HG03354 (cell line): ENCODE results near the gene KCNK3.
"Not testable (repeated sequence)": the region's sequence is repeated elsewhere in the genome, so short reads cannot be mapped to it uniquely, and the experiment has no call there.

Source experiments
- ATAC-seq: cut with Tn5 transposase; IDR thresholded peaks from one replicate; pipeline ENCODE4 v1.9.1; 2021; ENCODE audit warnings: mild to moderate bottlenecking; ENCODE audit not compliant: unreplicated experiment, poor library complexity, severe bottlenecking

The KCNK3 gene

GRCh38 chr2:26660363-26660962 is 32.1 kb upstream of the KCNK3 start:
- ATAC-seq = no peak

DNA sequence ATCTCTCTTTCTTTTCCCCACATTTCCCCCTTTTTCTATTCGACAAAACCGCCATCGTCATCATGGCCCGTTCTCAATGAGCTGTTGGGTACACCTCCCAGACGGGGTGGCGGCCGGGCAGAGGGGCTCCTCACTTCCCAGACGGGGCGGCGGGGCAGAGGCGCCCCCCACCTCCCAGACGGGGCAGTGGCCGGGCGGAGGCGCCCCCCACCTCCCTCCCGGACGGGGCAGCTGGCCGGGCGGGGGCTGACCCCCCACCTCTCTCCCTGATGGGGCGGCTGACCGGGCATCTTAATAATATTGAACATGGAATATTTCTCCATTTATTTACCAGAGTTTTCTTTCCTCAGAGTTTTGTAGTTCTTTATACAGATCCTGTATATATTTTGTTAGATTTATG is 27.2 kb upstream of the KCNK3 start:
- not testable (repeated sequence) for ATAC-seq

DNA sequence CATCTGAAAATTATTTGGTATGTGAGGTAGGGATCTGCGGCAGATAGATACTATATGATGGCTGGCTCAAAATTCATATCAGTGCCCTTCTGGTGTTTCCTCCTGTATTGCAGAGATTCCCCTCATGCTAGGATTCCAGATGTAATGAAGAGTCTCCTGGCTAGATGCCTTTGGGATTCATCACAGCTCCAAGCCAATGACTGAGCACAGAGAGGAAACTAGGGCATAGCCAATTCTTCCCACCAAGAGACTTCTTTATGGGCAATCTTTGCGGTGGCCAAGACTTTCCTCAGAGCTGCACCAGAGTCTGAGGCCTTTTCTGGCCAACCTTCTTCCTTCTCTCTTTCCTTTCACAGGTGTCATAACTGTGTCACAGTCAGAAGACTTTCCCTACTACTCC is 25.9 kb upstream of the KCNK3 start:
- ATAC-seq = no peak

GRCh38 chr2:26668041-26668440 is 24.5 kb upstream of the KCNK3 start:
- no peak for ATAC-seq

DNA sequence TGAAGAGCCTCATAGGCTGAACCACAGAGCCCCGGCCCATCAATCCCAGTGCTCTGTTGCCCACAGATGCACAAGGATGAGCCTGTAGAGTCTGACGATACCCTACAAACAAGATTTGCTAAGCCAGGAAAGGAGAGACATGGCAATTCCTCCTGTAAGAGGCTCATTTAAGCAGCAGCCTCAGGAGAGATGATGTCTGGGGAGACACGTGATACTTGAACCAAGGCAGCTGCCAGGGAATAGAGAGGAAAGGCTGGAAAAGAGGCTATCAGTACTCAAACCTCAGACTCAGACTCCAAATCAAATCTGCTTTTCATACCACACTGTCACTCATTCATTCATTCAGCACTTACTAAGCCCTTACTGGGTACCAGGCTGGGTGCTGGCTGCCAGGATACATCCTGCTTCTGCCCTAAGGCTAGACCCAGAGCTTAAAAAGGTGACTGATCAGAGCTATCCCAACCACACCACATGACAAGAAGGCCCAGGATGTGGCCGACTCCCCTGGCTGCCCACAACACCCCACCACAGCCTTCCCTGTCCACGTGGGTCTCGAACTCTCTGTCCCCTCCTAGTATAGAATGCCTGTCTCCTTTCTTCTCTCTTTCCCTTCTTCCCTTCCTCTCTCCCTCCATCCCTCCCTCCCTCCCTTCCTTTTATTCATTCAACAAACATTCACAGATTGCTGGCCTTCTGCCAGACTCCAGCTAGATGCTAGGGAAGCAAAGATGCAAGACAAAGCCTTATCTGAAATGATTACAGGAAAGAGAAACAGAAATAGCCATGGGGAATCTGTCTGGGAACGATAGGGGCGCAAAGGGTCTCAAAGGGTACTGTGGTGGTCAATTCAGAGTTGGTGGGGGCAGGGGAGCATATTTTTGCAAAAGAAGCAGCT is 23.4 kb upstream of the KCNK3 start:
- no peak for ATAC-seq

DNA sequence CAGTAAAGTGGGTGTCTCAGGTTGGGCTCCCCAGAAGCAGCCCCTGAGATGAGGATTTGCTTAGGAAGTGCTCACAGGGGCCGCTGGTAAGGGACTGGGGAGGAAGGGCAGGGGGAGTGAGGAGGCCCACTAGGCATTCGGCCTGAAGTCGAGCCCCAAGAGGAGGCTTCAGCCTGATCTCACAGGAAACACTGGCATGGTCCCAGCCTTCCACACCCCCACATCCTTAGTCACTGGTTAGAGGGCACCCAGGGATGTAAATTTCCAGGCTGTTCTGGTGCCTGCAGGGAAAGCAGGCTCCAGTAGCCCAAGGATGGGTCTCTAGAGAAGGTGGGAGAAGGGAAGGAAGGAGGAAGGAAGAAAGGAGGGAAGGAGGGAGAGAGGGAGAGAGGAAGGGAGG is 22.4 kb upstream of the KCNK3 start:
- no peak for ATAC-seq

DNA sequence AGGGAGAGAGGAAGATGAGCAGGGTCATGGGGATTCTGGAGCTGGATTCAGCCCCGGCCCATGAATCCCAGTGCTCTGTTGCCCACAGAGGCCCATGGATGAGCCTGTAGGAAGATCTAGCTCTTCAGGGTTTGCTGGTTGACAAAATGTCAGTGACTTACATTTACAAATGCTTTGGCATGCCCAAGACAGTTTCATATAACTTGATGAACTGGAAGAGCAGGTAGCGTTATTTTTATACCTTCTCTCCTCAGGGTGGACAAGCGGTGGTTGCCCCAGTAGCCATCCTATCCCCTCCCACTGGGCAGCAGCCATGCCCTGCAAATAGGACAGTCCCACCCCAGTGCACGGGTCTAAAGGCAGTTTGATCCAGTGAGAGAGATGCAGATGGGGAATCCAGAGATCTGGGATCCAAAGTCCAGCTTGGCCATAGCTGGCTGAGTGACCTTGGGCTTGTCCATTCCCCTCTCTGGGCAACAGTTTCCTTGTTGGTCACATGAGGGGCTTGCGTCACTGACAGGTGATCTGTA is 21.5 kb upstream of the KCNK3 start:
- no peak for ATAC-seq

- no peak for ATAC-seq
Measured at GRCh38 chr2:26671691-26672090, 20.8 kb upstream of the KCNK3 start.

GRCh38 chr2:26672112-26672817 is 20.3 kb upstream of the KCNK3 start:
- ATAC-seq = no peak

DNA sequence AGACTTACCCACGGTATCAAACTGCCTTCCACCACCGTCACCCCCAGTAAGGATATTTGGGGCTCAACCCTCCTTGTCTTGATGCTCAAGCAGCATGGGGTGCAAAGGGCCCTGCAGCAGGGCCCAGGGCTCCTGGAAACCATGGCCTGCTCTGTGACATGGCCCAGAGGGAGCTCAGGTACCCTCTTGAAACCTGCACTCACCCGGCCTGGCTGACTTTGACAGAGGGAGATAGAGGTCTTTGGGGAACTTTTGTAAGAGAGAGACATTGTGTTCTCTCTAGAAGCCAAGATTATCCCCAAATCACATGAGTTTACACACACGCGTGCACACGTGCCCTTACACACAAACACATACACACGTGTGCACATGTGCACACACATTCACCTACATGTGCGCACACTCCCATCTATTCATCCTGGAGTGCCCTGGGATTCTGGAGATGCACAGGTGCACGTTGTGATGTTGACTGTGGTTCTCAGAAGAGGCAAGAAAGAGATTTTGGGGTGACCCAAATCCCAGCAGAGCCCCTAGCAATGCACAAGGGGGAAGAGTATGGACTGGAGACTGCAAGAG is 19.6 kb upstream of the KCNK3 start:
- no peak for ATAC-seq

DNA sequence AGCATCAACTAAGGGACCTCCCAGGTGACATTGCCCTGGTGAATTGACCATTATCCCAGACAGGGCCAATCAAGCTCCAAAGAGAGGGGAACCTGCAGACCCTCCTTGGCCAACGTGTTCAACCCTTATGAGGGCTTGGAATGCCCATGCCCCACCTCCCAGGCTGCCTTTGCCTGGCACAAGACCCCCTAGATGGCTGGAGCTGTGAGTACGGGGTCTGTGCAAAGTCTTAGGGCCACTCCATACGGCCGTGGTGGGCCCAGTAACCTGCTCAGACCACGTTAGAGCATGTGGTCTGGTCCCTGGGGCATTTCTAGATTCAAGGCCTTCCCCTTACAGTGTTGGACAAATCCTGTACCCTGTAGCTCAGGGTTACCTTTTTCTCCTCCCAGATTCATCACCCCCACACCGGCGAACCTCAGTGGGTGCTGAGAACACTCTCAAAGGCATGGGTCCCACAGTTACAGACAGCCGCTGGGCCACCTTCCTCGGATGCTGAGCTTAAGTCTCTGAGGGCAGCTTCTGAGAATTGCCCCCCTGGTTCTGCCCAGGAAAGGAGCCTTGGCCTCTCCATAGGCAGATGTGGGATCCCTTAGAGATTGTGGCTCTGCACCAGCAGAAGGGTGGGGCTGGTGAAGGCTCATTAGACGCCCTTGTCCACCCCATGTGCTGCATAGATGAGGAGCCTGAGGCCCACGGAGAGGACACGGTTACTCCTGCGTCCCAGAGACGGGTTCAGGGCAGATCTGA is 18.3 kb upstream of the KCNK3 start:
- ATAC-seq = no peak

DNA sequence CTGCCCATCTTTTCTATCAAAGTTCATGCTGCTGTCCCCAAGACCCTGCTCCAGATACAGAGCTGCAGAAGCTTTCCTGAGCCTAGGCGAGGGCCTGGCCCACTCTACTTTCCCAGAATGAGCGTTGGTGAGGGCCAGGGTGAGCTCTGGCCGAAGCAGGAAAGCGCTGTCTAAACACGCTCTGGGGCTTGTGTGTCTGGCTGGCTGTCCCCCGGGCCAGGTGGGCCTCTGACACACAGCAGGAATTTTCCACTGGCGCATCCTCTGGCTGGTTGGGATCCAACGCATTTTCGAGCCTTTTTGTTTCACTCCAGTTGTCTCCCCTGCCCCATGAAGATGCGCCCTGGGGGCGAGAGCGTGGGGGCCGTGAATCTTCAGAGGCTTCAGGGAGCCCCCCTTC is 17.8 kb upstream of the KCNK3 start:
- no peak for ATAC-seq

DNA sequence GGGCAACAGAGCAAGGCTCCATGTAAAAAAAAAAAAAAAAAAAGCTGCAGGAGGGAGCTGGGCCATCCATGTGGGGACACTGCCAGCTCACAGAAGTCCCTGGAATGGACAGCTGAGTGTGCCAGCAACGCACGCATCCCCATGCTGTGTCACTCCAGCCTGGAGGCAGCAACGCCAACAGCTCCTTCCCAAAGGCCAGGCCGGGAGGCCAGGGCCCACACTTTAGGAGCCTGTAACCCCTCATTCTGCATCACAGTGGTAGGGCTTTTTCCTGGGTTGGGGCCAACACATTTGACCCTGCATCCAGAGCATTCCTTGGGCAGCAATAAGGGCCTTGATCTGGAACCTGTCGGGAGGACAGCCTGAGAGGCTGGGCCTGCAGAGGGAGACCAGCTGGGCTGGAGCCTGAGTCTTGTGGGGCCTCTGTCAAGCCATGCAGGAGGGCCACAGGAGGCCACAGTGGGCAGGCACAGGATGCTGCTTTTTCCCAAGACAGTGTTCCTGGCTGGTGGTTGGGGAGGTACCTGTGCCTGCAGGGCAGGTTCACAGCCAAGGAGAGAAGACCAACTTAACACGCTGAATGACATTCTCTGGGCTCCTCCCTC is 16.8 kb upstream of the KCNK3 start:
- ATAC-seq = no peak

GRCh38 chr2:26678035-26678434 is 14.5 kb upstream of the KCNK3 start:
- no peak for ATAC-seq

GRCh38 chr2:26679867-26680266 is 12.7 kb upstream of the KCNK3 start:
- no peak for ATAC-seq

DNA sequence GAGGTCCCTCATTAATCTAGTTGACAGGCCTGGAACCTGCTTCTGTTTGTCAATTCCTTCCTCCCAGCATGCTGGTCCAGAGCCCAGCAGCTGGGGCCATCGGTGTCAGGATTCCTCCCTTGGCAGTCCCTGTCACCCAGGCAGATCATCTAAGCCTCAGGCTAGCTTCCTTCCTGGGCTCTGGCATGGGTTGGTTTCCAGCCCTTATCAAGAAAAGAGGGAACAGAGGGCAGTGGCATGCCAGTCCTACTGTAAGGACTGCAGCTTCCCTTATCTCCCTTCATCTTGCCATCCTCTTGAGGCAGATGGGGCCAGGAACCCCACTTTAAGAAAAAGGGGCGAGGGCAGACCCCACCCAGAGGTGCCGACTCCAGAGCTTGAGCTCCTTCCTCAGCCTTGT is 10.9 kb upstream of the KCNK3 start:
- no peak for ATAC-seq

DNA sequence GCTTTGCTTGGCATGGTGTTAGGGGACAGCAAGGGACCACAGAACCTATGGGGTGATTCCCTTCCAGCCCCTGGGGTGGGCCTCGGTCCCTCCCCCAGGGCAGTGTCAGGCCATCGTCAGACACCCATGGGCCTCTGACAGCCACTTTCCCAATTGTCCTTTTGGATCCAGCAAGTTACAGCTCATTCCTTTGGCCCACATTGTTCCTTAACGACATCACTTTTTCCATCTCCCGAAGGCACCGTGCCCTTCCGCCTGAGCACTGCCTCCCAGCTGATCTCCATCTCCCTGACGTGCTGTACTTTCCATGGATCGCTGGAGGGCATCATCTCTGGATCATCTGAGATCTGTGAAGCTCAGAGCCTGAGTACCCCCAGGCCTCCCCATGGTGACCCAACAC is 10.4 kb upstream of the KCNK3 start:
- ATAC-seq = no peak

- ATAC-seq = no peak
Measured at GRCh38 chr2:26683583-26683982, 8.9 kb upstream of the KCNK3 start.

DNA sequence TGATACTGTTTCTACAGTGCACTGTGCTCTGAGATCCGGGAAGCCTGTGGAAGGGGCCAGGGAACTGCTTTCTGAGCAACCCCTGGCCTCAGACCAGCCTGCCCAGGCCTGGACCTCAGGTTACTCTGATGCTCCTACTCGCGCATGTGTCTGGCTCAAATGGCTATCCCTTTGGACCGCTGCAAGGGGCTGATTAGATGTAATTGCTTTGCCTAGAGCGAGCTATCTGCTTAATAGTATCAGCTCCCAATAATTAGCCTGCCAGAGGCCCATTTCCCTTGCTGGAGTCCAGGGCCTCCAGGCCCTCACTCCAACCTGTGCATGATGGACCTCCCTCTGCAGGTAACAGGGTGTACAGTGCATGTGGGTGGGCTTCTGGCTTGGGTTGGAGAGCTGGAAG is 7.2 kb upstream of the KCNK3 start:
- no peak for ATAC-seq
